DMS 273 (cell line): Measurements from ENCODE around the gene BRIP1.
"Not testable (repeated sequence)": the region's sequence is repeated elsewhere in the genome, so short reads cannot be mapped to it uniquely, and the experiment has no call there.

Source experiments
- DNase-seq: peaks from one replicate; lab custom pipeline; 2025; ENCODE audit not compliant: unreplicated experiment; lab: John Stamatoyannopoulos, UW

Gene BRIP1

DNA sequence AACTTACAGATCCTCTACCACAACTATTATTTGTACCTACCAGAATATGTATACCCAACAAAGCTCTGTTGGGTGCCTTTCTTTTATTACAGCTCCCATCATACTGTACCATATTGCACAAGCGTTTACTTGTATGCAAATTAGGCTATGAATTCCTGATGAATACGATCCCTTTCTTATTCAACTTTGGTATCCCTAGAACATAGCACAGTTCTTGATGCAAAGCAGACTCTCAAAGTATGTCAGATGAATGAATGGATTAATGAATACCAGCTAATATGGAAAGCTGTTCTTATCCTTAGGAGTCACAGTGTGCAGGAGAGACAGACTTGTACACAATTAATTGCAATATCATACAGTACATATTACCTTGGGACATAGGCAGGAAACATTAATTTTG is 192.6 kb downstream of the BRIP1 start:
- DNase-seq, result no peak

DNA sequence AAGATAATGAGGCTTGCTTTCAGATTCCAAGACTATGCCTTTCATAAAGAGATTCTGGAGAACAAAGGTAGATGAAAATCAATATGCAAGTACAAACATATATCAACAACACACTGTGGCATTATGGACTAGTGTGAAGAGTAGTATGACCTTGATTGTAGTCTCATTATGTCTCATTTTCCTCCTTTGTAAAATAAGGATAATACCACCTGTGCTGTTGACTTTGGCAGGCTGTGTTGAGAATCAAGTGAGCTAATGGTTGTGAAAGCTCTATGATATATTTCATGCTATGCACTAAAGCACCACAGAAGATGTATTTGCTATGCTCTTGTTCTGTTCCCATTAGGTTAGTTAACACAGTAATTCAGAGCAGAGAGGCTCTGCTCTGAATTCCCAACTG is 193.8 kb downstream of the BRIP1 start:
- no peak for DNase-seq

DNA sequence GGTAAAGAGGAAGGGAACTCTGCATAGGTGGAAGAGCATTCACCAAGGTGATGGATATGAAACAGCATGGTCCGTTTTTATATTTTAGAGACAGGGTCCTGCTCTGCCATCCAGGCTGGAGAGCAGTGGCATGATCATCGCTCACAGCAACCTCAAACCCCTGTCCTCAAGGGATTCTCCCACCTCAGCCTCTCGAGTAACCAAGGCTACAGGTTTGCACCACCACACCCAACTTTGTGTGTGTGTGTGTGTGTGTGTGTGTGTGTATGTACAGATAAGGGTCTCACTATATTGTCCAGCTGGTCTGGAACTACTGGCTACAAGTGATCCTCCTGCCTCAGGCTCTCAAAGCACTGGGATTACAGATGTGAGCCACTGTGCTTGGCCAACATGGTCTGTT is 194.8 kb downstream of the BRIP1 start:
- DNase-seq, result no peak

DNA sequence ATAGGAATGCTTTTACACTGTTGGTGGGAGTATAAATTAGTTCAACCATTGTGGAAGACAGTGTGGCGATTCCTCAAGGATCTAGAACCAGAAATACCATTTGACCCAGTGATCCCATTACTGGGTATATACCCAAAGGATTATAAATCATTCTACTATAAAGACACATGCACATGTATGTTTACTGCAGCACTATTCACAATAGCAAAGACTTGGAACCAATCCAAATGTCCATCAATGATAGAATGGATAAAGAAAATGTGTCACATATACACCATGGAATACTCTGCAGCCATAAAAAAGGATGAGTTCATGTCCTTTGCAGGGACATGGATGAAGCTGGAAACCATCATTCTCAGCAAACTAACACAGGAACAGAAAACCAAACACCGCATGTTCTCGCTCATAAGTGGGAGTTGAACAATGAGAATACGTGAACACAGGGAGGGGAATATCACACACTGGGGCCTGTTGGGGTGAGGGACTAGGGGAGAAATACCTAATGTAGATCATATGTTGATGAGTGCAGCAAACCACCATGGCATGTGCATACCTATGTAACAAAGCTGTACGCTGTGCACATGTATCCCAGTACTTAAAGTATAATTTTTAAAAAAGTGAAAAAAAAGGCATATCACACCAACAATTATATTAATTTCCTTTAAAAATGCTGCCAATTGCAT is 196.8 kb downstream of the BRIP1 start:
- not testable (repeated sequence) for DNase-seq

DNA sequence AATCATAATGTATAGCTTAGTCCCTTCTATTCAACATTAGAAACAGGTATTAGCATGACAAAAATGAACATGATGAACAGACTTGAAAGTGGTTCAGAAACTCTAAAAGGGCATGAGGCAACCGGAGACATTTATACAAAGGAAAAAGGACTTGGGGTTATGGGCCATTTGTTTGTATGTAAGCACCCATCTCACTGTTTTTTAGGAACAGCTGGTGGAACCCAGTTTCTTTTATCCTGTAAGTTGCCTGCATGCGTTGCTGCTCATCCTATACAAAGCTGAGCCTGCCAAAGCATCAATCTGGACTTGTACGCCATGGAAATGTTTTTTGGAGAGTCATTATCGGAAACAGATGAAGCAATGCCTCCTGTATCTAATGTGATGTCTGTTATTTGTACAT is 200.0 kb downstream of the BRIP1 start:
- DNase-seq, result no peak

DNA sequence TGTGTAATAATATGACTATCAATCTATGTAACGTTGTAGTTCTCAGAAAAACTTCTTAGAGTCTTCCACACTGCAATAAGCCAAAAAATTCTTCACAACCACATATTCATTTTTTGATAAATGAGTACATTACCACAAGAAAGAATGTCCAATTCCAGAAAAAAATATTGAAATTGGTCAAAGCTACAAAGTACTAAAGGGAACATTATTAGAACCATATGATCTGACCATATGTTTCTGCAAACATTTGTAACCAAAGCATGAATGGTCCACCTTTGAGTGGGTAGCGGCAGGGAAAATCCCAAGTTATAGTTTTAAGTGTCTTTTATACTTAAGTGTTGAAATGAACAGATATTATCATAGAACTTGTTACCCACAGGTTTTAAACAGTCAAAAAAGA is 200.6 kb downstream of the BRIP1 start:
- DNase-seq, result no peak

DNA sequence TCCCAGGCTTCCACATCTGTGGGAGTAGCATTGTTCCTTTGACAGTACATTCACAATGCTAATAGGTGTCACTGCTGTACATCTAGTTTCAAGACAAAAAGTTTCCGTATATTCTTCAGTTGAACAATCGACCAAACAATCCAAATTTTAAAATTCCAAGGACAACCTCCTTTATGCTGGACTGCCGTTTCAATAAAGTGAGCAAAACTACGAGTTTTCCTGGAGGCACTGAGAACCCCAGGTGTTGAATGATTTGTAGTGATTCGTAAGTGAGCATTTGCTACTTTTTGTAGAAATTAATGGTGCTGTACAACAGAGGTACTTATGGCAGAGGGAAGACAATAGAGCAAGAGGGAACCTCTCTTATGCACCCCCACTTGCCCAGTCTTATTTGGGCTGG is 201.1 kb downstream of the BRIP1 start:
- no peak for DNase-seq

DNA sequence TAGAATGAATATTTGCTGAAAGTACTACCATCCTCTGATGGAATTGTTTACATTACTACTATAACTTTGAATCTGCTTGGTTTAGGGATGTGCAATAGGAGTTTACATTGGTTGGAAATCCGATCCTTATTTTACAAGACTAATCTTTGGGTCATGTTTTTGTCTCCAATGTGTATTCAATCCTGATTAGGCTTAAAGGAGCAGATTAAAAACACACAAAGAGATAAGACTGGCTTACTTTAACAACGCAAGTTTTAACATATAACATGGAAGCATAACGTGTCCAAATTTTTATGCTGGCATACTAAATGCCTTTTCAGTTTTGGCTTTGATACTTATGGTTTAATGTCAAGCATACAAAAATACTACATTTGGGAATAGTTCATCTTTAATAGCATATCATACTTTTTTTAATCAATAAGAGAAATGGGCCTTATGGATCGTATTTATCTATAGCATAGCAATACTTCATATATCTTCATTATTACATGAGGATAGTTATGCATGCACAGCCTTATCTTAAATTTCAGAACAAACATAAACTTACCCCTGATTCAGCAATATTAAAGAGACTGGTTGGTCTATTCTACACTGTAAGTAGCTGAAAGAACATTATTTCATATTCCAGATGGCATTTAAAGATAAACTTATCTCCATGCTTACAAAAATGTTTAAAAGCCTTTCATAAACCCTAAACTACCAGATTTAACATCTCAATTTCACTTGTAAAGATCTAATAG is 202.4 kb downstream of the BRIP1 start:
- no peak for DNase-seq

DNA sequence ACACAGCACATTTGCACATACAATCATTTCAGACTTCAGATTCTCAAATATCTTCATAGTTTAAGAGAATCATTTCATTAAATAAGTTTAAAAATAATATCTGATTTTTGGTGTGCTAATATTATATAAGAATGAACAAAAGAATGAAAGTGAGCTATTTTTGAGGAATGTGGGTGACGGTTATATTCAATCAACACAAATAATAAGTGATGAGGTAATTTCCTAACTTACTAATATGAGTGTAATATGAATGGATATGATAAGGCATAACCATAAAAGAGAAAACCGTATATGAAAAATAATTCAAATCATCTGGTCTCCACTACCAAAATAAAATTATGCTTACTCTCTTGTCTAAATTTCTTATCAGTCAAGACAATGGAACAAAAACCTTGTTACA is 203.9 kb downstream of the BRIP1 start:
- DNase-seq, result no peak

DNA sequence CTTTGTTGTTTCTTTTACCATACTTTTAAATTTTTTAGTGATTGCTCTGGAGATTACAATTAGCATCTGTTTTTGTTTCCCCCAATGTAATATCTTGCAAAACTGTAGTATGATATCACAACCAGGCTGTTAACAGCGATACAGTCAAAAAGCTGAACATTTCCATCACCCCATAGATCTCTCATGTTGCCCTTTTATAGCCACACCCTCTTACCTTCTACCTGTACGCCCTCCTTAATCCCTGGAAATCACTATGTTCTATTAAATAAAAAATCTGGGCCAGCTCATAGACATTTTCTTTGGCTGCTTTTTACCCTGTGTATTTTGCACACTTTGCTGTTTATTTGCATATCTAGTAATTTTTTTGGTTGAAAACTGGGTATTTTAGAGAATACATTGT is 205.1 kb downstream of the BRIP1 start:
- DNase-seq, result no peak

DNA sequence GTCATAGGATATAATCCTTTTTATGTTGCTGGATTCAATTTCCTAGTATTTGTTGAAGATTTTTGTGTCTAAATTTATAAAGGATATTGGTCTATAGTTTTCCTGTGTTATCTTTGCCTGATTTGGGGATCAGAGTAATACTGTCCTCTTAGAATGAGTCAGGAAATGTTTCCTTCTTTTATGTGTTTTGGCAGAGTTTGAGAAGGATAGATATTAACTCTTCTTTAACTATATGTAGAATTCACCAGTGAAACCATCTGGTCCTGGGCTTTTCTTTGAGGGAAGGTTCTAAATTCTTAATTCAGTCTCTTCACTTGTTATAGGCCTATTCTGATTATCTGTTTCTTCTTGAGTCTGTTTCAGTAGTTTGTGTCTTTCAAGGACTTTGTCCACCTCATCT is 206.0 kb downstream of the BRIP1 start:
- DNase-seq, result no peak

DNA sequence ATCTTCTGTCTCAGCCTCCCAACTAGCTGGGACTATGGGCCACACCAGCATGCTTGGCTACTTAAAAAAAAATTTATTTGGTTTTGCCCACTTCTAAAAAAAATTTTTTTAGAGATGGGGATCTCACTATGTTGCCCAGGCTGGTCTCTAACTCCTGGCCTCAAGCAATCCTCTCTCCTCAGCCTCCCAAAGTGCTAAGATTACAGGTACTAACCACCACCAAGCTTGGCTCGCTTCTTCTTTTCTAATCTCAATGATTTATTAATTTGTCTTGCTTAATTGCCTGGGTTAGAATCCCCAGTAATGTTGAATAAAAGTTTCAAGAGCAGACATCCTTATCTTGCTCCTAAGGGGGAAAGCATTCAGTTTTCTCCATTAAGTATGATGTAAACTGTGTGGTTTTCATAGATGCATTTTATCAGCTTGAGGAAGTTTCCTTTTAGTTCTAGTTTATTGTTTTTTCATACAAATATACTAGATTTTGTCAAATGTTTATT is 206.6 kb downstream of the BRIP1 start:
- DNase-seq, result no peak

DNA sequence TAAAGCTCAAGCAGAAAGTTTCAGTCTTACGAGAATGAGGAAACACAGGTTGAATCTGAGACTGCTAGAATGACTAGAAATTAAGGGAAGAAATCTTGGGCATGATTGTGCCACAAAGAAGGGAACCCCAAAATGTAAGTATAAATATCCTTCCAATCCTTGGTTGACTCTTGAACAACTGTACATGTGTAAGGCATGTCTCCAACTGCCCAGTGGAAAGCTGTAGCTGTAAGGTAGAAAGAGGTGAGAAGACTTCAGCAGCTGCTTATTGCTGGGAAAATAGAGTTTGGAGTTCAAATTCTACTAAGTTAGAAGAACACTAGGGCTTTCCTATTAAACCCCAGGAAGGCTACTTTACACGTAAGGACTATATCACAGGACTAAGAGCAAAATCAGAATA is 212.6 kb downstream of the BRIP1 start:
- DNase-seq, result no peak

DNA sequence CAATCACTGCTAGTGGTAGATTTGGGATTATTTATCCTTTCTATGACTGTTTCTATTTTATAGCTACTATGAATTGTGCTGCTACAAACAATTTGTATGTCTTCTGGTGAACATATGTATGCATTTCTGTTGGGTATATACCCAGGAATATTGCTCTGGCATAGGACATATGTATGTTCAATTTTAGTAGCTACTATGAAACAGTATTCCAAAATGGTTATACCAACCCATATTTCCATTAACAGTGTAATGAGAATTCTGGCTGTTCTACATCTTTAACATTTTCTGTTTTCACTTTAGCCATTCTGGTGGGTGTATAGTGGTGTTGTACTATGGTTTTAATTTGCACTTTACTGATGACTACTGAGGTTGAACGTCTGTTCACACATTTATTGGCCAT is 214.7 kb downstream of the BRIP1 start:
- no peak for DNase-seq

DNA sequence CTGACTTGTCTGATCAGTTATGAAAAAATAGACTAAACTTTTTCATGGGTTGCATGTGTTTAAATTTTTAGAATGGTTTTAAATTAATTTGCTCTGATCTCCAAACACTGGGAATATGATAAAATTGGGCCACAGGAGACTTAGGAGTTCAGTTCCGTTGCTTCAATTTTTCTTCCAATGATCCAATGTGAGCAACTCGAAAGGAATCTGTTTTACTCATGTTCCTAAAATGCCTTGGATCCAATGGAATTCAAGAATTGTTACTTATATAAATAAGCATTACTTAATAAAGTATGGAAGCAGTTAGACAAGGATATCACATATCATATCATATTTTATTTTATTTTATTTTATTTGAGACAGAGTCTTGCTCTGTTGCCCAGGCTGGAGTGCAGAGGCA is 216.3 kb downstream of the BRIP1 start:
- no peak for DNase-seq

DNA sequence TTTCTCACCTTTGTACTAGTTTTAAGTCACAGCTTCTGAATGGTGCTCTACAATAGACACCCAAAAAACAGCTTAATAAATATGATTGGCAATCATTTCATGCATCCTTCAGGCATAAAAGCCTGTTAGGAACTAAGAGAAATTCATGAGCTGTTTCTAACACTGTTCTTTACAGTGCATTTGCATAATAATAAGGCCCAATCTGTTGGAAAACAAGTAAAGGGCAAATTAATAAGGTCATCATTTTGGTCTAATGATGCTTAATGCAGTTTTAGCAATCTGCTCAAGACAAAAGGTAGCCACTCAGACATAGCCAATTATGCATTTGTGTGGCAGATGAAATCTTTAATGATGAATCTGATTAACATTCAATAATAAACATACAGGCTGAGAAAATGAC is 216.8 kb downstream of the BRIP1 start:
- no peak for DNase-seq

DNA sequence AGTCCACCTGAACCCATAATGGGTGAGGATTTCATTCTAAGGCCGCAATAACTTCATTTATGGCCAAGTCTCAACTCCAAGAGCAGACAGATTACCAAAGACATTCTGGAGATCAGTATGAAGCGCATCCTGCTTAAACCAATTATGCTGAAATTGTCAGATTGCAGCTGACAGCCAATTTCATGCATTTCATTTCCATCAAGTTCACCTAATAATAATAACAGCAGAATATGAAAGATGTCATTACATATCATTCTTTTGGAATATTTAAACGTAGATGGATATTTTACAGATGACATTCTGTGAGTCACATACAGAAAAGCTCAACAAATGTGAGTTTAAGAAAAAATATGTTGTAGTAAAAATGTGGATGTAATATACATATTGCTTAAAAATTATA is 217.4 kb downstream of the BRIP1 start:
- no peak for DNase-seq

DNA sequence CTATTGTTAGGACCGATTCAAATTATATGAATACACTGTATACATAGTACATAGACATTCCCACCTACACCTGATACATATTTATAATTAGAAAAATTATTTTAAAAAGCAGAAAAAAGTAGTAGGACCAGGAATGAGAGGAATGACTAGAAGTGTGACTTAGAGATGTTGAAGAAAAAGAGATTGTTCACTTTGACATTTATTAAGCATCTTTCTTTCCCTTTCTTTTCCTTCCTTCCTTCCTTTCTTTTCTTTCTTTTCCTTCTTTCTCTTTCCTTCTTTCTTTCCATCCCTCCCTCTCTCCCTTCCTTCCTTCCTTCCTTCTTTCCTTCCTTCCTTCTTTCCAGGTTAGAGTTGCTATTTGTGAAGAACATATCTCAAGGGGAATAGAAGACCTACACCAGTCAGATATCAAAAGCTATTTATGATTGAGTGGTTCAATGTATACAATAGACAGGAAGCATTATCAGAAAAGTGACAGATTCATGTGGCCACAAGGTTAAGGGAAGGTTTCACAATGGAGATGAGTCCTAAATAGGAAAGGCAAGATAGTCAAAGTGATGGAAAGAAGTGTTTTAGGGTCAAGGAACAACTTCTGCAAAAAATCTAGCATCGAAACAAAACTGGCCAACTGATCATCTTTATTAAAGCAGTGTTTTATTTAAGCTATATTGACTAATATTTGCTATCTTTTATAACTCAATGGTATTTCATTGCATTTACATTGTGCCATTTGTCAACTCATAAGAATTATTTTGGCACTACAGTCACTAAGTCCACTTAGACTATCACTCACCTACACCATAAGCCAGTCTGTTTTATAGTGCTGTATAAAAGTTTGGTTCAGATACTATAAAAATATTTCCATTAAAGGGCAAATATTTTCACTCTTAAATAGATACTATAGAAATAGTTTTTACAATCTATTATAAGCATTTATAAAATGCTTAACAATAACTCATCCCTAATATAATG is 218.2 kb downstream of the BRIP1 start:
- DNase-seq, result no peak

DNA sequence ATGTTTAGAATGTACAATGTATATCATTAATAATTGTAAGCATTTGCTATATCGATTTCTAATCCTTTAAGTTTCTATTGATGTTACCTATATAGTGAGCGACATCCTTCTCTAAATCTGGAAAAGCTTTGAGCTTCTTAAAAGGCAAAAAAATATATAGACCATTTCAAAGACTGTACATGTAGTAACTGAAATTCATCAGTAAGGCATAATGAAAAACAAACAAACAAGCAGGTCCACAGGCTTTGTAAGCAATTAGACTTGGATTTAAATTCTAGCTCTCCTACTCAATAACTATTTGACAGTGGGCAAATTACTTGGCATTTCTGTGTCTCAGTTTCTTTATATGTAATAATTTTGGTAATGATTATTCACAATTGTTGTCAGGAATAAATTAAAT is 220.6 kb downstream of the BRIP1 start:
- no peak for DNase-seq

DNA sequence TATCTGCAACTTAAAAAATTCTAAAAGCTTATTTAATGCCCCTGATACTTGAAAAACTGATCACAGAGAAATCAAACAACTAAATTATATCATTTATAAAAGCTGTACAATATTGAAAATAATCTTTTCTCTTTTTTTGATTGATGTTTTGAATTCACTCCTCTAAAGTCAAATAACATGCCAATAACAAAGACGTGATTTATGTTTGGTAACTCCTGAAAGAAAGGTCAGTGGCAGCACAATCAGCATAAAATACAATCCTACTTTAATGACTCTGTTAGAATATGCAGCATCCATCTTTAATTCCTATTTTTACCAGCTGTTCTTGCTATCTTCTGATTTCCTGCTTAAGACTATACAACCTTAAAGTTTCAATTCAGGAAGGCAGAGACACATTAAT is 221.6 kb downstream of the BRIP1 start:
- DNase-seq, result no peak

DNA sequence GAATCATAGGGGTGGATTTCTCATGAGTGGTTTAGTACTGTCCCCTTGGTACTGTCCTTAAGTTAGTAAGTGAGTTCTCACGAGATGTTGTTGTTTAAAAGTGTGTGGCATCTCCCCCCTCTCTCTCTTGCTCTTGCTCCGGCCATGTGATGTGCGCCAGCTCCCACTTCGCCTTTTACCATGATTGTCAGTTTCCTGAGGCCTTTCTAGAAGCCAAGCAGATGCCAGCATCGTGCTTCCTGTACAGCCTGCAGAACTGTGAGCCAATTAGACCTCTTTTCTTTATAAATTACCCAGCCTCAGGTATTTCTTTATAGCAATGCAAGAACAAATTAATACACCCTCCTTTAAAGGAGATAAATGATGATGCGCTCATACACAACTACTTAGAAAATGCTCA is 222.2 kb downstream of the BRIP1 start:
- no peak for DNase-seq

DNA sequence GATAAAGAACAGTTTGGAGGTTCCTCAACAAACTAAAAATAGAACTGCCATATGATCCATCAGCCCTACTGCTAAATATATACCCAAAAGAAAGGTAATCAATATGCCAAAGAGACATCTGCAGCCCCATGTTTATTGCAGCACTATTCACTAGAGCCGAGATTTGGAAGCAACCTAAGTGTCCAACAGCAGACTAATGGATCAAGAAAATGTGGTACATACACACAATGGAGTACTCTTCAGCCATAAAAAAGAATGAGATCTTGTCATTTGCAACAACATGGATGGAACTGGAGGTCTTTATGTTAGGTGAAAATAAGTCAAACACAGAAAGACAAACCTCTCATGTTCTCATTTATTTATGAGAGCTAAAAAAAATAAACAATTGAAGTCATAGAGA is 223.5 kb downstream of the BRIP1 start:
- no peak for DNase-seq
